Measurements from ENCODE around the gene HSPA1A. TPM values are rescaled to one million over a fixed set of nuclear protein-coding genes. Genes with fewer than 3 reads are reported as not detected.

The HSPA1A gene
- total and polyA plus RNA-seq, 9 of the 15 experiments (the other 6 are each of a cell fraction or from before 2014, with no cell fraction given): 2.2 to 273 (median 107) TPM

- CTCF ChIA-PET (ENCODE audit: low intra/inter-chr PET ratio): interaction anchor here (0.7 to 1.1 kb wide), 2 partner anchors 53 to 231 kb away, joined by 3 to 4 read pairs; partner anchors contain the start of gene ATP6V1G2
- Histone ChIP-seq H3K4me3 (peak within 1 kb of the TSS; percentile 10; the same call in 1 of the 2 replicates), H4K20me1 (replicated peaks; ENCODE audit: control insufficient read depth, insufficient read depth, low read length) (no peaks in the 10 kb centered on the region), H3K9ac (ENCODE audit: insufficient read depth in 1 of 2, low read depth in 2 of 2, low read length in 2 of 2) (peak within 1 kb of the TSS; percentile 64 to 88), H3K79me2 (ENCODE audit: control insufficient read depth, insufficient read depth, low read length) (no peaks in the 10 kb centered on the region), H3K4me1 (replicated peaks in 1 of 2; ENCODE audit: control insufficient read depth in 2 of 2, insufficient read depth in 2 of 2, low read length in 2 of 2) (peaks cover 43 to 85% of the 10 kb centered on the region in 2 experiments), H3K9me1 (ENCODE audit: control insufficient read depth, insufficient read depth, low read length) (peaks cover 6% of the 10 kb centered on the region), H3K36me3 (ENCODE audit: control insufficient read depth, insufficient read depth, low read length) (peaks cover 48% of the 10 kb centered on the region; the same call in 2 of the 3 replicates), H3K27ac (ENCODE audit: extremely low read depth, low read depth, low read length) (peak within 1 kb of the TSS; percentile 87), H2AFZ (ENCODE audit: low read depth, low read length) (peak within 1 kb of the TSS; percentile 36), H3K27me3 (ENCODE audit: control insufficient read depth in 2 of 2, insufficient read depth in 2 of 2, low read length in 2 of 2) (no peaks in the 10 kb centered on the region), H3K4me2 (ENCODE audit: insufficient read depth, low read length) (peak within 1 kb of the TSS; percentile 56), H3K9me3 (replicated peaks; ENCODE audit: control insufficient read depth, insufficient read depth, low read depth, low read length) (no peaks in the 10 kb centered on the region)
- POLR2A ChIA-PET: interaction anchor here (0.6 to 8.8 kb wide), 27 partner anchors 9 to 1080 kb away, joined by 3 to 47 read pairs (median 5); partner anchors contain the start of genes ABHD16A, BAG6, DDAH2 and GPANK1
- in situ Hi-C loops (cut with MboI) (no loop called here), intact Hi-C loops (cut with micrococcal nuclease) (loop anchor here (2.0 to 10.0 kb wide), 2 partner anchors 18 to 232 kb away; partner anchors contain the start of genes ATP6V1G2, DDX39B, NFKBIL1 and VARS1)
- DNase-seq (ENCODE audit: extremely low read depth in 1 of 4, low spot score in 3 of 4): peak; percentile 98 to 99 (median 99)
- 1% methylated on average over 15 of the region's 15 CpGs for WGBS (ENCODE audit: insufficient coverage, low coverage, missing lambda C conversion rate)
- BruUV-seq (replicated peaks): no TSS peak
- peak; percentile 99 for FAIRE-seq
- peak; percentile 91 for ATAC-seq
- TF ChIP-seq ZBTB9 (CRISPR knock-in tag; IDR thresholded peaks at IDR 0.05) (peak; percentile 95), NBN (IDR thresholded peaks at IDR 0.05; ENCODE audit: low read depth) (peak; percentile 97), ELF2 (CRISPR knock-in tag; IDR thresholded peaks at IDR 0.05) (peak; percentile 69), MAFG (tag; conservative IDR thresholded peaks at IDR 0.05) (peak; percentile 91), SOX6 (IDR thresholded peaks at IDR 0.05) (peak; percentile 94), CREB5 (CRISPR knock-in tag; IDR thresholded peaks at IDR 0.05) (no peak; the same call in 1 of the 2 replicates), GATAD2B (IDR thresholded peaks at IDR 0.05; ENCODE audit: borderline replicate concordance) (no peak), HSF4 (CRISPR knock-in tag; IDR thresholded peaks at IDR 0.05; ENCODE audit: borderline replicate concordance) (no peak), NFATC3 (IDR thresholded peaks at IDR 0.05) (no peak), ZNF589 (CRISPR knock-in tag; IDR thresholded peaks at IDR 0.05; ENCODE audit: low read depth) (peak; percentile 80), ZNF740 (CRISPR knock-in tag; IDR thresholded peaks at IDR 0.05) (peak; percentile 75), ZNF740 (tag; IDR thresholded peaks at IDR 0.05) (no peak), NR2F6 (CRISPR knock-in tag; IDR thresholded peaks at IDR 0.05) (no peak; the same call in 1 of the 2 replicates), MNT (conservative IDR thresholded peaks at IDR 0.05) (no peak), ZNF512 (tag; IDR thresholded peaks at IDR 0.05) (no peak)
Measured at GRCh38 chr6:31776989-31777666, 38.2 kb upstream of the HSPA1A start, which contains the start of gene VWA7. TSS of gene VWA7 (minus strand) at chr6:31777328. CDS start at chr6:31776779, 549 bp downstream.
